PC-9 (cell line): ENCODE data around the gene MPP3.

Experiments
- EZH2 ChIP-seq: fragments of 200-600 bp; sonication (generic); IDR thresholded peaks from 2 replicates; pipeline ENCODE4 v1.8.0; 2017; ENCODE audit warnings: antibody characterized with exemption, low read depth
- TF ChIP-seq, protein P1 (sequence below): fragments of 200-600 bp; sonication (generic); conservative IDR thresholded peaks from 2 replicates; pipeline ENCODE4 v1.6.1; 2017; ENCODE audit warnings: mixed run types, antibody characterized with exemption, mild to moderate bottlenecking, moderate library complexity

DNA sequence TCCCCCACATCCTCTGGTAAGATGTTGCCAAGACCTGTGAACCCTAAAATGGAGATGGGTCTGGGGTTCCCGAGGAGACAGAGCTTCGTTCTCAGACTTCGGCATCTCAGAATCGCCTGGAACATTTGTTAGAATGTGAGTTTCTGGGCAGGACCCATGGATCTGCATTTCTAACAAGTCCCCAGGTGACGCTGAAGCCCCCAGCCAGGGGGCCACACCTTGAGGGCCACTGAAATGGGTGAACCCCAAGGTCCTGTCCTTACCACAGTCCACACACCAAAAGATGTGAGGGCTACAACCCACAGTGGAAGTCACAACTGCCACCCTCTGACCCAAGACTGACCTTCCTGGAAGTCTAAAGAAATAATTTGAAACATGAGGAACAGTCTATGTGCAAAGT, 14.0 kb downstream of the MPP3 start:
- TF ChIP-seq, protein P1, sequence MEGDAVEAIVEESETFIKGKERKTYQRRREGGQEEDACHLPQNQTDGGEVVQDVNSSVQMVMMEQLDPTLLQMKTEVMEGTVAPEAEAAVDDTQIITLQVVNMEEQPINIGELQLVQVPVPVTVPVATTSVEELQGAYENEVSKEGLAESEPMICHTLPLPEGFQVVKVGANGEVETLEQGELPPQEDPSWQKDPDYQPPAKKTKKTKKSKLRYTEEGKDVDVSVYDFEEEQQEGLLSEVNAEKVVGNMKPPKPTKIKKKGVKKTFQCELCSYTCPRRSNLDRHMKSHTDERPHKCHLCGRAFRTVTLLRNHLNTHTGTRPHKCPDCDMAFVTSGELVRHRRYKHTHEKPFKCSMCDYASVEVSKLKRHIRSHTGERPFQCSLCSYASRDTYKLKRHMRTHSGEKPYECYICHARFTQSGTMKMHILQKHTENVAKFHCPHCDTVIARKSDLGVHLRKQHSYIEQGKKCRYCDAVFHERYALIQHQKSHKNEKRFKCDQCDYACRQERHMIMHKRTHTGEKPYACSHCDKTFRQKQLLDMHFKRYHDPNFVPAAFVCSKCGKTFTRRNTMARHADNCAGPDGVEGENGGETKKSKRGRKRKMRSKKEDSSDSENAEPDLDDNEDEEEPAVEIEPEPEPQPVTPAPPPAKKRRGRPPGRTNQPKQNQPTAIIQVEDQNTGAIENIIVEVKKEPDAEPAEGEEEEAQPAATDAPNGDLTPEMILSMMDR: no peak
- TF ChIP-seq EZH2: no peak
